K562 (cell line): ENCODE measurements around the gene NPR2. TPM values are rescaled to one million over a fixed set of nuclear protein-coding genes. Genes with fewer than 3 reads are reported as not detected.

Experiments used
- ATAC-seq: fragments of 200-7000 bp; cut with Tn5 transposase; 3 replicates; pipeline ENCODE4 v1.9.1; 2020; ENCODE audit warnings: moderate library complexity
- BruUV-seq: library from RNA; stranded (reverse); fragments of 400-500 nt; replicated peaks from 2 replicates; lab custom pipeline; 2021; lab: Mats Ljungman, UMichigan
- CTCF ChIA-PET: fragments of 300-600 bp; formaldehyde crosslinking; extraction: SDS; loops from one replicate; lab custom pipeline; 2021; ENCODE audit warnings: low intra/inter-chr PET ratio; lab: Yijun Ruan, JAX
- POLR2A ChIA-PET: fragments of 300-600, 350-650 bp; sonication (Branson Sonifier 250); formaldehyde crosslinking; extraction: SDS; loops from one replicate; lab custom pipeline; 2021; ENCODE audit warnings: antibody characterized with exemption, inconsistent platforms; lab: Yijun Ruan, JAX
- DNase-seq, 4 experiments: peaks; one replicate each; pipeline versions ENCODE4 v3.0.0 to v3.0.0-alpha.2; 2011 to 2018; ENCODE audit warnings: low spot score in 3 of 4, mixed read lengths in 3 of 4; ENCODE audit errors: extremely low read depth in 1 of 4
- FAIRE-seq: peaks from 2 replicates; lab custom pipeline; 2011; peaks lifted over from hg19 to GRCh38; lab: Jason Lieb, UNC
- H2AFZ ChIP-seq: 2 replicates; pipeline ENCODE4 v1.6.0; 2011; ENCODE audit warnings: low read depth, low read length, control low read depth, inconsistent platforms
- H3K27ac ChIP-seq: fragments of 200-600 bp; 3 replicates; pipeline ENCODE4 v1.8.0; 2011; ENCODE audit warnings: low read depth, mild to moderate bottlenecking, control low read depth, inconsistent platforms, low read length, moderate library complexity, mixed read lengths; ENCODE audit errors: extremely low read depth
- H3K27me3 ChIP-seq, 2 experiments: fragments of 300-600 bp in 1 of 2; 2 replicates in 1 of 2; 3 replicates in 1 of 2; pipeline versions ENCODE4 v1.6.0 to v1.8.0; 2011; ENCODE audit warnings: inconsistent platforms in 2 of 2, low read length in 2 of 2, mild to moderate bottlenecking in 1 of 2, mixed read lengths in 1 of 2, moderate library complexity in 1 of 2; ENCODE audit not compliant: control insufficient read depth in 2 of 2, insufficient read depth in 2 of 2
- H3K36me3 ChIP-seq: fragments of 300-600 bp; 3 replicates; pipeline ENCODE4 v1.8.0; 2011; ENCODE audit warnings: mild to moderate bottlenecking, low read length, inconsistent platforms; ENCODE audit not compliant: control insufficient read depth, insufficient read depth
- H3K4me1 ChIP-seq, 2 experiments: fragments of 200-600 bp in 1 of 2; replicated peaks in 1 of 2; 2 replicates in 1 of 2; 3 replicates in 1 of 2; pipeline versions ENCODE4 v1.5.1 to v1.8.0; 2011; ENCODE audit warnings: inconsistent platforms in 2 of 2, low read length in 2 of 2, mild to moderate bottlenecking in 1 of 2, mixed read lengths in 1 of 2, moderate library complexity in 1 of 2; ENCODE audit not compliant: control insufficient read depth in 2 of 2, insufficient read depth in 2 of 2
- H3K4me2 ChIP-seq: 2 replicates; pipeline ENCODE4 v1.6.1; 2011; ENCODE audit warnings: low read length, control low read depth, inconsistent platforms, mixed read lengths; ENCODE audit not compliant: insufficient read depth
- H3K4me3 ChIP-seq: fragments of 200-600 bp; sonication (generic), shearing (Covaris generic); 2 replicates; pipeline ENCODE4 v1.5.1; 2016; ENCODE audit warnings: control low read depth, inconsistent platforms
- H3K79me2 ChIP-seq: fragments of 200-600 bp; 3 replicates; pipeline ENCODE4 v1.8.0; 2011; ENCODE audit warnings: low read length, inconsistent platforms; ENCODE audit not compliant: control insufficient read depth, insufficient read depth
- H3K9ac ChIP-seq, 2 experiments: 2 replicates each; pipeline versions ENCODE4 v1.6.0 to v1.6.1; 2011; ENCODE audit warnings: low read depth in 2 of 2, low read length in 2 of 2, control low read depth in 1 of 2, inconsistent platforms in 1 of 2, mild to moderate bottlenecking in 1 of 2, mixed read lengths in 1 of 2; ENCODE audit not compliant: insufficient read depth in 1 of 2
- H3K9me1 ChIP-seq: one replicate; pipeline ENCODE4 v1.6.0; 2011; ENCODE audit warnings: inconsistent platforms, mild to moderate bottlenecking, low read length, moderate library complexity; ENCODE audit not compliant: control insufficient read depth, insufficient read depth
- H3K9me3 ChIP-seq: replicated peaks from 2 replicates; pipeline ENCODE4 v1.5.1; 2011; ENCODE audit warnings: low read depth, low read length, inconsistent platforms; ENCODE audit not compliant: control insufficient read depth, insufficient read depth
- H4K20me1 ChIP-seq: replicated peaks from 2 replicates; pipeline ENCODE4 v1.6.1; 2011; ENCODE audit warnings: low read length, inconsistent platforms, mixed read lengths; ENCODE audit not compliant: control insufficient read depth, insufficient read depth
- ATF1 ChIP-seq, 2 experiments: fragments of 450-650 bp in 1 of 2; IDR thresholded peaks; 2 replicates each; pipeline ENCODE4 v1.6.1; 2016; ENCODE audit warnings: missing compliant biosample characterization in 1 of 2, missing genetic modification characterization in 1 of 2
- KDM1A ChIP-seq, 2 experiments: fragments of 450-650 bp; IDR thresholded peaks; 2 replicates each; pipeline ENCODE4 v1.6.1; 2016; ENCODE audit warnings: mild to moderate bottlenecking in 2 of 2
- MTA3 ChIP-seq: fragments of 450-650 bp; formaldehyde crosslinking; IDR thresholded peaks from 2 replicates; pipeline ENCODE4 v1.6.1; 2017; ENCODE audit warnings: mild to moderate bottlenecking, borderline replicate concordance
- ZNF717 ChIP-seq: fragments of 250-450 bp; sonication (Bioruptor Pico); IDR thresholded peaks from 2 replicates; pipeline ENCODE4 v1.5.0; 2021
- WGBS: fragments of 100-300 bp; shearing (Covaris generic); methylation state at CpG from one replicate; pipeline ENCODE4 v1.1.6; 2016; ENCODE audit warnings: low coverage, mixed read lengths; ENCODE audit not compliant: insufficient coverage; ENCODE audit errors: missing lambda C conversion rate; 5-methylcytosine and 5-hydroxymethylcytosine counted together
- in situ Hi-C: fragments of 300-500 bp; cut with MboI; formaldehyde crosslinking; loops from 4 replicates; pipeline ENCODE4 v1.15.0; 2018; ENCODE audit warnings: inconsistent platforms, mixed read lengths
- intact Hi-C: fragments of 100-400 bp; cut with micrococcal nuclease; formaldehyde crosslinking; loops from 2 replicates; pipeline ENCODE4 v1.14.2; 2022
- polyA plus RNA-seq, 8 experiments: library from polyadenylated mRNA; depleted of rRNA in 4 of 8; stranded (reverse) in 5 of 8; unstranded in 3 of 8; fragments of >200 nt; fragmentation: Nextera tagmentation in 2 of 8; fragmentation: Illumina TruSeq in 1 of 8; extraction: Ambion mirVana in 2 of 8; extraction: Trizol in 1 of 8; gene quantifications; 2 replicates each; pipeline versions ENCODE4 v1.2.1 to v1.2.3, GENCODE V29; 2011 to 2014; ENCODE audit warnings: inconsistent platforms in 1 of 8, missing spikeins in 1 of 8
- total RNA-seq, 7 experiments: library from RNA; depleted of rRNA in 6 of 7; stranded (reverse); fragments of >200 nt in 6 of 7; fragmentation: Illumina TruSeq in 2 of 7; extraction: Trizol in 2 of 7; gene quantifications; 2 replicates each; pipeline versions ENCODE4 v1.2.1 to v1.2.3, GENCODE V29; 2011 to 2021; ENCODE audit warnings: low replicate concordance in 1 of 7
- TF ChIP-seq, protein P1 (sequence below): fragments of 250-450 bp; sonication (Bioruptor Pico); IDR thresholded peaks from 2 replicates; pipeline ENCODE4 v1.4.0; 2020

The NPR2 gene
- total and polyA plus RNA-seq, 9 of the 15 experiments (the other 6 are each of a cell fraction or from before 2014, with no cell fraction given), result 2.4 to 12.9 (median 6.0) TPM

GRCh38 chr9:35743452-35743851 lies 47.9 kb upstream of the NPR2 start:
- WGBS, result 64% methylated on average over 2 of the region's 2 CpGs

More at GRCh38 chr9:35743452-35743851, 47.9 kb upstream of the NPR2 start:
- intact Hi-C loops (no loop called here), in situ Hi-C loops (no loop called here)
- no peak overlapping the region for H2AFZ ChIP-seq
- H3K9ac ChIP-seq, result no peak overlapping the region
- H3K9me3 ChIP-seq, result no peaks in the 10 kb centered on the region
- H3K27ac ChIP-seq, result no peak overlapping the region
- peaks cover 6% of the 10 kb centered on the region for H3K9me1 ChIP-seq
- H3K79me2 ChIP-seq, result peaks cover 54% of the 10 kb centered on the region
- no peak for TF ChIP-seq KDM1A (IDR thresholded peaks at IDR 0.05)
- no peak for TF ChIP-seq ATF1 (CRISPR knock-in tag; IDR thresholded peaks at IDR 0.05)
- no peak for TF ChIP-seq ATF1 (tag; IDR thresholded peaks at IDR 0.05)
- TF ChIP-seq ZNF717 (CRISPR knock-in tag), result no peak
- no peak for TF ChIP-seq MTA3
- TF ChIP-seq, protein P1, sequence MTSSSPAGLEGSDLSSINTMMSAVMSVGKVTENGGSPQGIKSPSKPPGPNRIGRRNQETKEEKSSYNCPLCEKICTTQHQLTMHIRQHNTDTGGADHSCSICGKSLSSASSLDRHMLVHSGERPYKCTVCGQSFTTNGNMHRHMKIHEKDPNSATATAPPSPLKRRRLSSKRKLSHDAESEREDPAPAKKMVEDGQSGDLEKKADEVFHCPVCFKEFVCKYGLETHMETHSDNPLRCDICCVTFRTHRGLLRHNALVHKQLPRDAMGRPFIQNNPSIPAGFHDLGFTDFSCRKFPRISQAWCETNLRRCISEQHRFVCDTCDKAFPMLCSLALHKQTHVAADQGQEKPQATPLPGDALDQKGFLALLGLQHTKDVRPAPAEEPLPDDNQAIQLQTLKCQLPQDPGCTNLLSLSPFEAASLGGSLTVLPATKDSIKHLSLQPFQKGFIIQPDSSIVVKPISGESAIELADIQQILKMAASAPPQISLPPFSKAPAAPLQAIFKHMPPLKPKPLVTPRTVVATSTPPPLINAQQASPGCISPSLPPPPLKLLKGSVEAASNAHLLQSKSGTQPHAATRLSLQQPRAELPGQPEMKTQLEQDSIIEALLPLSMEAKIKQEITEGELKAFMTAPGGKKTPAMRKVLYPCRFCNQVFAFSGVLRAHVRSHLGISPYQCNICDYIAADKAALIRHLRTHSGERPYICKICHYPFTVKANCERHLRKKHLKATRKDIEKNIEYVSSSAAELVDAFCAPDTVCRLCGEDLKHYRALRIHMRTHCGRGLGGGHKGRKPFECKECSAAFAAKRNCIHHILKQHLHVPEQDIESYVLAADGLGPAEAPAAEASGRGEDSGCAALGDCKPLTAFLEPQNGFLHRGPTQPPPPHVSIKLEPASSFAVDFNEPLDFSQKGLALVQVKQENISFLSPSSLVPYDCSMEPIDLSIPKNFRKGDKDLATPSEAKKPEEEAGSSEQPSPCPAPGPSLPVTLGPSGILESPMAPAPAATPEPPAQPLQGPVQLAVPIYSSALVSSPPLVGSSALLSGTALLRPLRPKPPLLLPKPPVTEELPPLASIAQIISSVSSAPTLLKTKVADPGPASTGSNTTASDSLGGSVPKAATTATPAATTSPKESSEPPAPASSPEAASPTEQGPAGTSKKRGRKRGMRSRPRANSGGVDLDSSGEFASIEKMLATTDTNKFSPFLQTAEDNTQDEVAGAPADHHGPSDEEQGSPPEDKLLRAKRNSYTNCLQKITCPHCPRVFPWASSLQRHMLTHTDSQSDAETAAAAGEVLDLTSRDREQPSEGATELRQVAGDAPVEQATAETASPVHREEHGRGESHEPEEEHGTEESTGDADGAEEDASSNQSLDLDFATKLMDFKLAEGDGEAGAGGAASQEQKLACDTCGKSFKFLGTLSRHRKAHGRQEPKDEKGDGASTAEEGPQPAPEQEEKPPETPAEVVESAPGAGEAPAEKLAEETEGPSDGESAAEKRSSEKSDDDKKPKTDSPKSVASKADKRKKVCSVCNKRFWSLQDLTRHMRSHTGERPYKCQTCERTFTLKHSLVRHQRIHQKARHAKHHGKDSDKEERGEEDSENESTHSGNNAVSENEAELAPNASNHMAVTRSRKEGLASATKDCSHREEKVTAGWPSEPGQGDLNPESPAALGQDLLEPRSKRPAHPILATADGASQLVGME (CRISPR knock-in tag), result no peak
- CTCF ChIA-PET, result no interaction called here
- H4K20me1 ChIP-seq, result peaks cover 17% of the 10 kb centered on the region
- peaks cover 0 to 14% of the 10 kb centered on the region in 2 experiments; a peak in 3 of 5 replicates for H3K4me1 ChIP-seq
- H3K36me3 ChIP-seq, result peaks cover 74% of the 10 kb centered on the region
- no peak overlapping the region for H3K4me2 ChIP-seq
- H3K27me3 ChIP-seq, result no peaks in the 10 kb centered on the region
- no peak overlapping the region for H3K4me3 ChIP-seq
- POLR2A ChIA-PET, result interaction anchor here (0.8 kb wide), 1 partner anchor 15 kb away, joined by 6 read pairs; no protein-coding TSS in a partner anchor
- DNase-seq (no peak), FAIRE-seq (no peak), ATAC-seq (no peak)
- no TSS peak for BruUV-seq
